ENCODE data around the gene MRGPRD. TPM values are rescaled to one million over a fixed set of nuclear protein-coding genes. Genes with fewer than 3 reads are reported as not detected.
A peak's percentile ranks its signal among the peaks of the same experiment; 100 is the strongest.

Gene MRGPRD
- total RNA-seq, 2 experiments from 2014 or later = not detected

- ChIA-PET CTCF (interaction anchor here (0.9 to 1.1 kb wide), 3 partner anchors 9 to 23 kb away, joined by 3 to 4 read pairs (median 4); no protein-coding TSS in a partner anchor), POLR2A (interaction anchor here (0.9 to 1.9 kb wide), 4 partner anchors 14 to 71 kb away, joined by 3 to 5 read pairs (median 3); partner anchors contain the start of genes IGHMBP2 and MRPL21)
- H3K36me3 Mint-ChIP-seq (ENCODE audit: low read depth) = peaks cover 15% of the 10 kb centered on the region
- peak; percentile 51 for DNase-seq
- H3K9me3 Mint-ChIP-seq = no peaks in the 10 kb centered on the region
- H3K27me3 Mint-ChIP-seq = peaks cover 3% of the 10 kb centered on the region
- H3K4me3 Mint-ChIP-seq = no peak overlapping the region
- H3K4me1 Mint-ChIP-seq = peaks cover 32% of the 10 kb centered on the region
- peak overlapping the region; percentile 86 for H3K27ac Mint-ChIP-seq
These were observed 14.6 kb downstream of the MRGPRD start for GRCh38 chr11:68965901-68966853.

GRCh38 chr11:68963779-68964178 is 17.0 kb downstream of the MRGPRD start:
- ChIA-PET CTCF (interaction anchor here (0.9 kb wide), 1 partner anchor 14 kb away, joined by 4 read pairs; no protein-coding TSS in a partner anchor), POLR2A (no interaction called here)
- peaks cover 3% of the 10 kb centered on the region for H3K27me3 Mint-ChIP-seq
- H3K27ac Mint-ChIP-seq = no peak overlapping the region
- no peak for DNase-seq
- H3K9me3 Mint-ChIP-seq = no peaks in the 10 kb centered on the region
- peaks cover 15% of the 10 kb centered on the region for H3K36me3 Mint-ChIP-seq (ENCODE audit: low read depth)
- H3K4me1 Mint-ChIP-seq = peaks cover 32% of the 10 kb centered on the region
- no peak overlapping the region for H3K4me3 Mint-ChIP-seq

DNA sequence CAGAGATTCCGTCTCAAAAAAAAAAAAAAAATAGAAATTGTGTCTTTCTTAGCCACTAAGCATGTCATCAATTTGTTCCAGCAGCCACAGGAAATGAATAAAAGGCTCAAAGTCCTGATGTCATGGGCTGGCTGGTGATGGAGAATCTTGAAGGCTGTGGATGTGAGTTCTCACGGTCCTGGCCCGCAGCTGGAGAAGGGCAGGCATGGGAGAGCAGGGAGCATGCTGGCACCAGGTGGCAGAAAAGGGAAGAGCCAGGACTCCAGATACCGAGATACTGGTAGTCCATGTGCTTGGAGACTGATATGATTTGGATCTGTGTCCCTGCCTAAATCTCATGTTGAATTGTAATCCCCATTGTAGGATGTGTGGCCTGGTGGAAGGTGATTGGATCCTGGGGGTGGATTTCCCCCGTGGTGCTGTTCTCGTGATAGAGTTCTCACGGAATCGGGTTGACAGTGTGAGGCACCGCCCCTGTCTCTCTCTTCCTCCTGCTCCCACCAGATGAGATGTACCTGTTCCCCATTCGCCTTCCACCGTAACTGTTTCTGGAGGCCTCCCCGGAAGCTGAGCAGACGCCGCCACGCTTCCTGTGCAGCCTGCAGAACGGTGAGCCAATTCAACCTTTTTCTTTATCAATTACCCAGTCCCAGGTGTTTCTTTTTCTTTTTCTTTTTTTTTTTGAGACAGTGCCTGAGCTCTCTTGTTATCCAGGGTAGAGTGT is 18.1 kb downstream of the MRGPRD start:
- POLR2A ChIA-PET = interaction anchor here (0.7 to 1.3 kb wide), 2 partner anchors 58 to 82 kb away, joined by 3 to 4 read pairs; partner anchors contain the start of genes IGHMBP2 and MRPL21
- no peaks in the 10 kb centered on the region for H3K27me3 Mint-ChIP-seq
- peak overlapping the region; percentile 33 for H3K4me3 Mint-ChIP-seq
- H3K27ac Mint-ChIP-seq = peak overlapping the region; percentile 81
- no peaks in the 10 kb centered on the region for H3K9me3 Mint-ChIP-seq
- peaks cover 15% of the 10 kb centered on the region for H3K36me3 Mint-ChIP-seq (ENCODE audit: low read depth)
- CTCF ChIA-PET = interaction anchor here (0.9 kb wide), 1 partner anchor 13 kb away, joined by 4 read pairs; no protein-coding TSS in a partner anchor
- H3K4me1 Mint-ChIP-seq = peaks cover 31% of the 10 kb centered on the region
- DNase-seq = peak; percentile 44

- ChIA-PET CTCF (no interaction called here), POLR2A (no interaction called here)
- no peaks in the 10 kb centered on the region for H3K9me3 Mint-ChIP-seq
- no peak overlapping the region for H3K4me3 Mint-ChIP-seq
- no peak overlapping the region for H3K27ac Mint-ChIP-seq
- no peaks in the 10 kb centered on the region for H3K27me3 Mint-ChIP-seq
- no peak for DNase-seq
- peaks cover 15% of the 10 kb centered on the region for H3K36me3 Mint-ChIP-seq (ENCODE audit: low read depth)
- H3K4me1 Mint-ChIP-seq = peaks cover 22% of the 10 kb centered on the region
These were observed 19.5 kb downstream of the MRGPRD start for GRCh38 chr11:68961245-68961644.

GRCh38 chr11:68960294-68961071 is 20.3 kb downstream of the MRGPRD start:
- CTCF ChIA-PET = no interaction called here
- Mint-ChIP-seq H3K4me3 (no peak overlapping the region), H3K27me3 (no peaks in the 10 kb centered on the region), H3K27ac (no peak overlapping the region), H3K9me3 (no peaks in the 10 kb centered on the region), H3K4me1 (peaks cover 14% of the 10 kb centered on the region), H3K36me3 (ENCODE audit: low read depth) (peaks cover 13% of the 10 kb centered on the region)
- DNase-seq = no peak
- POLR2A ChIA-PET = no interaction called here

GRCh38 chr11:68959465-68960293 is 21.1 kb downstream of the MRGPRD start:
- Mint-ChIP-seq H3K4me1 (peaks cover 15% of the 10 kb centered on the region), H3K27ac (no peak overlapping the region), H3K9me3 (no peaks in the 10 kb centered on the region), H3K4me3 (no peak overlapping the region), H3K27me3 (no peaks in the 10 kb centered on the region), H3K36me3 (ENCODE audit: low read depth) (peaks cover 10% of the 10 kb centered on the region)
- DNase-seq = no peak
- ChIA-PET CTCF (no interaction called here), POLR2A (no interaction called here)

GRCh38 chr11:68958211-68958610 is 22.6 kb downstream of the MRGPRD start:
- H3K36me3 Mint-ChIP-seq (ENCODE audit: low read depth) = peaks cover 4% of the 10 kb centered on the region
- H3K9me3 Mint-ChIP-seq = no peaks in the 10 kb centered on the region

GRCh38 chr11:68956547-68957254 is 24.1 kb downstream of the MRGPRD start:
- Mint-ChIP-seq H3K4me1 (peaks cover 1% of the 10 kb centered on the region), H3K27me3 (no peaks in the 10 kb centered on the region), H3K36me3 (ENCODE audit: low read depth) (no peaks in the 10 kb centered on the region), H3K27ac (no peak overlapping the region), H3K4me3 (no peak overlapping the region), H3K9me3 (no peaks in the 10 kb centered on the region)
- CTCF ChIA-PET = interaction anchor here (0.9 to 1.2 kb wide), 2 partner anchors 10 to 26 kb away, joined by 4 read pairs; no protein-coding TSS in a partner anchor
- POLR2A ChIA-PET = no interaction called here
- DNase-seq = no peak

More at GRCh38 chr11:68958211-68958610, 22.6 kb downstream of the MRGPRD start:
- H3K27ac Mint-ChIP-seq = no peak overlapping the region
- DNase-seq = no peak
- POLR2A ChIA-PET = no interaction called here
- no peak overlapping the region for H3K4me3 Mint-ChIP-seq
- no peaks in the 10 kb centered on the region for H3K27me3 Mint-ChIP-seq
- peaks cover 9% of the 10 kb centered on the region for H3K4me1 Mint-ChIP-seq
- CTCF ChIA-PET = no interaction called here

- Mint-ChIP-seq H3K4me1 (peaks cover 1% of the 10 kb centered on the region), H3K36me3 (ENCODE audit: low read depth) (no peaks in the 10 kb centered on the region), H3K4me3 (no peak overlapping the region), H3K27me3 (no peaks in the 10 kb centered on the region), H3K27ac (no peak overlapping the region), H3K9me3 (no peaks in the 10 kb centered on the region)
- POLR2A ChIA-PET = no interaction called here
- DNase-seq = no peak
- CTCF ChIA-PET = interaction anchor here (0.9 kb wide), 1 partner anchor 27 kb away, joined by 4 read pairs; no protein-coding TSS in a partner anchor
These were observed 24.6 kb downstream of the MRGPRD start for GRCh38 chr11:68956142-68956541.

DNA sequence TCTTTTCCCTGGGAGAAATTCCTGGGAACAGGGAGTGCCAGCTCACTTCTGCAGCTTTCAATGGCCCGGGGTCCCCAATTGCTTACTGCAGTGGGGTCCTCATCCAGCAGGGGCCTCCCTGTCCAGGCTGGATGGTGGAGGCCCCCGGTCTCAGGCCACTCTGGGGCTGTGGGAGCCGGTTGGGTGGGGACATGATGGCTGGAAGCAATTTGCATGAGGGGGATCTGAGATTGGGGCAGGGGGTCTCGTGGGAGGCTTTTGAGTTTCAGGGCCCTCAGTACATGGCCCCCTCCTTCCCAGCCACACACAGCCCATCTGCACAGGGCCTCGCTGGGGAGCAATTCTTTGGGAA is 25.2 kb downstream of the MRGPRD start:
- Mint-ChIP-seq H3K27ac (no peak overlapping the region), H3K4me1 (peaks cover 1% of the 10 kb centered on the region), H3K27me3 (no peaks in the 10 kb centered on the region), H3K9me3 (no peaks in the 10 kb centered on the region), H3K36me3 (ENCODE audit: low read depth) (no peaks in the 10 kb centered on the region), H3K4me3 (no peak overlapping the region)
- no peak for DNase-seq
- ChIA-PET POLR2A (no interaction called here), CTCF (interaction anchor here (0.9 kb wide), 1 partner anchor 27 kb away, joined by 4 read pairs; no protein-coding TSS in a partner anchor)

DNA sequence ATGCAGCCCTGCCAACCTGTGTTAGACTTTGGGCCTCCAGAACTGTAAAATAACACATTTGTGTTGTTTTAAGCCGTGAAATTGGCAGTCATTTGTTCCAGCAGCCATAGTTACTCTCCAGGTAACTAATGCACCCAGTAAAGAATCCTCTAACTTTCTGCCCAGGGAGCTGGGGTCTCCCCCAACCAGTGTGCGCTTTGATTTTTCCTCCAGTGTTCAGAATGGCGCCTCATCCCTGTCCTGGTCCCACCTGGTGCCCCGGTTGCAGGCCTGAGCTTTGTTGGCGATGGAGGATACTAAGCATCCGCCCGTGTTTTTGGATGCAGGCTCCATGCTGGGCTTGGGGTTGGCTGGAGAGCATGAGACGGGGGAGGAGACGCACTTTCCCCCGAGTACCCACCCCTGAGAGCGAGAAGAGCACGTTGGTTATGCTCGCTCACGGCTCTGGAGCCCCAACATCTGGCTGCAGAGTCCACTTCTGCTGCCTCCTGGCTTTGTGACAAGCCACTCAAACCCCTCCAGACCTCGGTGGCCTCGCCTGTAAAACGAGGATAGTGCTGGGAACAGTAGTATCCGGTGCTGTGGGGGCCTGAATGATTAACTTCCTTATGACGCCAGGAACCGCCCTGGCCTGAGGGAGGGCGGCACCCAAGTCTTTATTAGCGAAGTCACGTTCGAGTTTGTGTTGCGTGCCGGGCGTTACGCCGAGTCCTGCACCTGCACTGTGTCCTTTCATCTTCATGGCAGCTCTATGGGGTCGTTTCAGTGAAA is 25.8 kb downstream of the MRGPRD start:
- CTCF ChIA-PET = no interaction called here

More for the DNA sequence above, 25.8 kb downstream of the MRGPRD start:
- Mint-ChIP-seq H3K4me1 (peaks cover 1% of the 10 kb centered on the region), H3K27ac (no peak overlapping the region), H3K9me3 (no peaks in the 10 kb centered on the region), H3K27me3 (no peaks in the 10 kb centered on the region), H3K36me3 (ENCODE audit: low read depth) (no peaks in the 10 kb centered on the region), H3K4me3 (no peak overlapping the region)
- POLR2A ChIA-PET = no interaction called here
- no peak for DNase-seq
